Esophagus (tissue), 2 donors: ENCODE results near the gene SETDB1. TPM values are rescaled to one million over a fixed set of nuclear protein-coding genes. Genes with fewer than 3 reads are reported as not detected.

Experiments
- H3K27ac ChIP-seq, 2 donors: one replicate each; pipeline ENCODE4 v1.5.1; 2013; ENCODE audit warnings: low read depth in 2 of 2, mild to moderate bottlenecking in 2 of 2, inconsistent platforms in 1 of 2, low read length in 1 of 2, moderate library complexity in 1 of 2
- H3K27me3 ChIP-seq, 2 donors: one replicate each; pipeline ENCODE4 v1.6.1; 2013; ENCODE audit warnings: low read length in 2 of 2, control low read depth in 1 of 2, mild to moderate bottlenecking in 1 of 2; ENCODE audit not compliant: insufficient read depth in 2 of 2, control insufficient read depth in 1 of 2
- H3K36me3 ChIP-seq, 2 donors: one replicate each; pipeline ENCODE4 v1.6.1; 2013; ENCODE audit warnings: low read length in 1 of 2; ENCODE audit not compliant: control insufficient read depth in 2 of 2, insufficient read depth in 2 of 2
- H3K4me1 ChIP-seq, 2 donors: one replicate each; pipeline ENCODE4 v1.6.1; 2013; ENCODE audit warnings: low read length in 1 of 2; ENCODE audit not compliant: control insufficient read depth in 2 of 2, insufficient read depth in 2 of 2
- H3K4me3 ChIP-seq, 2 donors: one replicate each; pipeline ENCODE4 v1.5.1; 2013; ENCODE audit warnings: low read length in 2 of 2, mild to moderate bottlenecking in 2 of 2, low read depth in 1 of 2, moderate library complexity in 1 of 2
- H3K9me3 ChIP-seq, 2 donors: one replicate each; pipeline ENCODE4 v1.6.1; 2013; ENCODE audit warnings: mild to moderate bottlenecking in 2 of 2, low read depth in 1 of 2, low read length in 1 of 2, moderate library complexity in 1 of 2; ENCODE audit not compliant: control insufficient read depth in 2 of 2, insufficient read depth in 1 of 2
- WGBS, 2 donors: extraction: QIAGEN DNeasy Blood & Tissue Kit; methylation state at CpG; one replicate each; pipeline ENCODE4 v1.1.7; 2013; 5-methylcytosine and 5-hydroxymethylcytosine counted together
- polyA plus RNA-seq, 2 donors: library from polyadenylated mRNA; stranded (reverse); fragments of 200-250 nt; gene quantifications; one replicate each; pipeline ENCODE4 v1.2.3, GENCODE V29; 2013
- donor health status: healthy with polysubstance abuse.
- donor health status: Bipolar disorder and iron deficiency.

The SETDB1 gene
- polyA plus RNA-seq, 2 donors = 14.4 to 17.8 TPM

DNA sequence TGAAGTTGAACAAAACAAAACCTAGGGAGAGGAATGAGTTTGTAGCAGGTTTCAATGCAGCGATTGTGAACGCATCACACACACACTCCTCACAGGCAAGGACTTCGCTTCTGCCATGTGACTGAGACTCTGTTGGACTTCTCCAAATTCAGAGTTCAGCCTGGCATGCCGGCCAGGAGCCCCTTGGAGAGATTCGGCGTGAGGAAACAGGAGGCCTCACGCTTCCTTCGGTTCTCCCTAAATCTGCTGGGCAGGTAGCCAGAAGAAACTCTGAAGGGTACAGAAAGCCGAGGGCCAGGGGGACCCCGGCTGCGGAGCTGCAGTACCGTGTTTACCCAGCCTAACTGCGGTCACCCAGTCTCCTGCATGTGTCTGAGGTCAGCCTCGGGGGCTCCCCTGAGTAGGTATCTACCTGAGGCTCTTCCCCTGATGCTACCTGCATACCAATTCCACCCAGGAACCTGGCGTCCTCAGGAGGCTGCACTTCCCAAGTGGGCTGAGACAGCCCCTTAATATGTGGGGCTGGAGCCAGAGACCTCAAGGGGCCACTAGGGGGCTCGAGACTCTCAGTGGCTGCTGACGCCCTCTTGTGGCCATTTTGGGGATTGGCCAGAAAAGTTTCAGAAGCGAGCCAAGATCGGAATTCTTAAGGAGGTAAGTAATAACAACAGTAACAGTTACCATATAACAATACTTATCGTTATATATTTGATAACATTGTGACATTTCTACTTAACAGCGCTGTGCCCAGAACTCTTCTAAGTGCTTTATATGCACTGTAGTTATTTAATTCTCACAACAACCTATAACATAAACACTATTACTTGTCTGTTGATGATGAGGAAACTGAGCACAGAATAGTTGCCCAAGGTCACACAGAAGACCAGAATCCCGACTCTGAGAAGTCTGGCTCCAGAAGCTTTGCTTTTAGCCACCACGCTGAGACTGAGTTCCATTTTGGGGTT lies 53.2 kb downstream of the SETDB1 start:
- Histone ChIP-seq H3K27me3 (no peaks in the 10 kb centered on the region), H3K4me3 (no peak overlapping the region), H3K27ac (peak overlapping the region; percentile 37 to 41), H3K9me3 (no peaks in the 10 kb centered on the region), H3K4me1 (peaks cover 0 to 19% of the 10 kb centered on the region in 2 donors), H3K36me3 (no peaks in the 10 kb centered on the region)
- 24 to 25% methylated on average over 23 of the region's 23 CpGs for WGBS, 2 donors

- Histone ChIP-seq H3K4me3 (no peak overlapping the region), H3K4me1 (peaks cover 0 to 19% of the 10 kb centered on the region in 2 donors), H3K27ac (peak overlapping the region in 1 of 2 donors; percentile 11), H3K27me3 (no peaks in the 10 kb centered on the region), H3K36me3 (no peaks in the 10 kb centered on the region), H3K9me3 (no peaks in the 10 kb centered on the region)
- 69 to 80% methylated on average over 6 of the region's 6 CpGs for WGBS, 2 donors
Observed at GRCh38 chr1:150981177-150981804, 55.1 kb downstream of the SETDB1 start.

- Histone ChIP-seq H3K27me3 (no peaks in the 10 kb centered on the region), H3K9me3 (no peaks in the 10 kb centered on the region), H3K4me1 (peaks cover 0 to 19% of the 10 kb centered on the region in 2 donors), H3K36me3 (no peaks in the 10 kb centered on the region), H3K27ac (peak within 1 kb of the TSS in 1 of 2 donors; percentile 11), H3K4me3 (peak within 1 kb of the TSS in 1 of 2 donors; percentile 24)
- WGBS, 2 donors = 59 to 65% methylated on average over 12 of the region's 12 CpGs
Observed at GRCh38 chr1:150981805-150982712, 55.9 kb downstream of the SETDB1 start, which contains the start of gene ANXA9. Gene ANXA9, plus strand, starts transcription at chr1:150982292. Its CDS starts 814 bp downstream, at chr1:150983106.

DNA sequence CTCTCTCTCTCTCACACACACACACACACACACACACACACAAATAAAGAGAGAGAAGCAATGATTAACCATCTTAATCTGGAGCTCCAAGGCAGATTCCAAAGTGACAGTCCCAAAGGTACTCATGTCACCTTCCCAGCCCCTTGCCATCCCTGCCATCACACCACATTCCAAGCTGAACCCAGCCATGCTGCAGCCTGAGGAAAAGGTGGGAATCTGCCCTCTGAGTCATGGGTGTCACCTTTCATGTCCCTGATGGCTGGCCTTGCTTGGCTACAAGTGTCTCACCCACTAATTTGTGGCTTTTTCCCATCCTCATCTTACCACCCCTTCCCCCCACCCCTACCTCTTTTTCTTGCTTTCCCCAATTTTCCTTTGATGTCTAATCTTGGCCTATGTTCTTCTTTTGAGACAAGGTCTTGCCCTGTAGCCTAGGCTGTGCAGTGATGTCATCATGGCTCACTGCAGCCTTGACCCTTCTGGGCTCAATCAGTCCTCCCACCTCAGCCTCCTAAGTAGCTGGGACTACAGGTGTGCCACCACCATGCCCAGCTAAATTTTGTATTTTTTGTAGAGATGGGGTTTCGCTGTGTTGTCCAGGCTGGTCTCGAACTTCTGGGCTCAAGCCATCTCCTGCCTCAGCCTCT lies 59.1 kb downstream of the SETDB1 start:
- no peak overlapping the region for H3K4me3 ChIP-seq
- 89 to 90% methylated on average over 2 of the region's 2 CpGs for WGBS, 2 donors
- H3K4me1 ChIP-seq = peaks cover 0 to 11% of the 10 kb centered on the region in 2 donors
- H3K9me3 ChIP-seq = no peaks in the 10 kb centered on the region
- no peaks in the 10 kb centered on the region for H3K27me3 ChIP-seq
- H3K27ac ChIP-seq = no peak overlapping the region
- no peaks in the 10 kb centered on the region for H3K36me3 ChIP-seq

DNA sequence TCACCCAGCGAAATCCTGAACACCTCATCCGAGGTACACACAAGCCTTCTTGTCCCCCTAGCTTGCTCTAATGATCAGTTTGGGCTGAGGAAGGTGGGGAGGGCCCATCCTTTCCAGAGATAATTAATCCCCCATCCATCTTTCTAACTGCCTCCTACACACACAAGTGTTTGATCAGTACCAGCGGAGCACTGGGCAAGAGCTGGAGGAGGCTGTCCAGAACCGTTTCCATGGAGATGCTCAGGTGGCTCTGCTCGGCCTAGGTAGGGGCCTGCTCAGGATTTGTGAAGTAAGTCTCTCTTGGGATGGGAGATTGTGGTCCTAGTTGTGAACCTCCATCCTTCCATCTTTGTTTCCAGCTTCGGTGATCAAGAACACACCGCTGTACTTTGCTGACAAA lies 61.8 kb downstream of the SETDB1 start:
- WGBS, 2 donors = 83 to 88% methylated on average over 7 of the region's 7 CpGs
- H3K36me3 ChIP-seq = no peaks in the 10 kb centered on the region
- no peak overlapping the region for H3K27ac ChIP-seq
- H3K27me3 ChIP-seq = no peaks in the 10 kb centered on the region
- no peak overlapping the region for H3K4me3 ChIP-seq
- H3K9me3 ChIP-seq = no peaks in the 10 kb centered on the region
- H3K4me1 ChIP-seq = no peaks in the 10 kb centered on the region

GRCh38 chr1:150992626-150993025 lies 66.5 kb downstream of the SETDB1 start:
- H3K4me1 ChIP-seq = no peaks in the 10 kb centered on the region
- 73 to 84% methylated on average over 4 of the region's 4 CpGs for WGBS, 2 donors
- no peak overlapping the region for H3K27ac ChIP-seq

GRCh38 chr1:150994248-150994647 lies 68.1 kb downstream of the SETDB1 start:
- H3K9me3 ChIP-seq = no peaks in the 10 kb centered on the region
- no peak overlapping the region for H3K27ac ChIP-seq
- 85 to 86% methylated on average over 3 of the region's 3 CpGs for WGBS, 2 donors
- H3K4me3 ChIP-seq = no peak overlapping the region
- peaks cover 0 to 2% of the 10 kb centered on the region in 2 donors for H3K4me1 ChIP-seq
- H3K27me3 ChIP-seq = no peaks in the 10 kb centered on the region
- peaks cover 11 to 22% of the 10 kb centered on the region in 2 donors for H3K36me3 ChIP-seq

More at GRCh38 chr1:150992626-150993025, 66.5 kb downstream of the SETDB1 start:
- H3K4me3 ChIP-seq = no peak overlapping the region
- no peaks in the 10 kb centered on the region for H3K9me3 ChIP-seq
- H3K36me3 ChIP-seq = peaks cover 8 to 9% of the 10 kb centered on the region in 2 donors
- no peaks in the 10 kb centered on the region for H3K27me3 ChIP-seq

DNA sequence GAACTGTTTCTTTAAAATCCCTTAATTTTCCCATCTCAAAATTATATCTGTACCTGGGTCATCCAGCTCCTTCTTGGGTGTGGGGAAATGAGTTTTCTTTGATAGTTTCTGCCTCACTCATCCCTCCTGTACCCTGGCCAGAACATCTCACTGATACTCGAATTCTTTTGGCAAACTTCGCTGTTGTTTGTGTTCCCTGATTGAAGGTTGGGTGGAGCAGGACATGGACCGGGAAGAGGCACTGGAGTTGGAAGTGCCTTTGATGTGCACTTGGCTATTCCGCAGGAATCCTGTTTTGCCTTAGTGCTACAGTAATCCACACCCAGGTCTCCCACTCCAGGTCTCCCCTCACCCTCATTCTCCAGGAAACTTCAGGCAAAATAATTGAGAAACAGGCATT lies 69.3 kb downstream of the SETDB1 start:
- 42 to 59% methylated on average over 4 of the region's 4 CpGs for WGBS, 2 donors
- Histone ChIP-seq H3K4me3 (no peak overlapping the region), H3K27me3 (no peaks in the 10 kb centered on the region), H3K36me3 (peaks cover 14 to 25% of the 10 kb centered on the region in 2 donors), H3K4me1 (peaks cover 0 to 2% of the 10 kb centered on the region in 2 donors), H3K27ac (peak overlapping the region in 1 of 2 donors; percentile 56), H3K9me3 (no peaks in the 10 kb centered on the region)
